PC-3 (cell line): ENCODE results near the gene SYNJ2.

Experiments
- CTCF ChIP-seq: fragments of 300-600 bp; sonication (generic); conservative IDR thresholded peaks from 2 replicates; pipeline ENCODE4 v1.5.1; 2017; ENCODE audit warnings: antibody characterized with exemption, low read depth, mild to moderate bottlenecking, low read length
- EZH2 ChIP-seq: fragments of 300-600 bp; sonication (generic); IDR thresholded peaks from one replicate; pipeline ENCODE4 v1.6.1; 2017; ENCODE audit warnings: antibody characterized with exemption, mild to moderate bottlenecking, low read length; ENCODE audit not compliant: unreplicated experiment
- EZH2phosphoT487 ChIP-seq: fragments of 300-600 bp; sonication (generic); IDR thresholded peaks from 2 replicates; pipeline ENCODE4 v1.6.1; 2018; ENCODE audit warnings: mild to moderate bottlenecking, antibody characterized with exemption, low read length, borderline replicate concordance

GRCh38 chr6:158109748-158110147 lies 128.1 kb downstream of the SYNJ2 start:
- TF ChIP-seq CTCF (no peak), EZH2phosphoT487 (no peak), EZH2 (no peak)
